Left lobe of liver (tissue), 2 donors: Measurements from ENCODE around the gene DBNL. TPM values are rescaled to one million over a fixed set of nuclear protein-coding genes. Genes with fewer than 3 reads are reported as not detected.
A peak's percentile ranks its signal among the peaks of the same experiment; 100 is the strongest.

Experiments used
- ATAC-seq: fragments of 200-7000 bp; cut with Tn5 transposase; one replicate; pipeline ENCODE4 v1.9.1; 2020; ENCODE audit warnings: mild to moderate bottlenecking, moderate library complexity
- DNase-seq: peaks from one replicate; pipeline ENCODE4 v3.0.0-alpha.2; 2020; ENCODE audit warnings: low spot score
- total RNA-seq: library from RNA; stranded (reverse); gene quantifications from one replicate; pipeline ENCODE4 v1.2.1, GENCODE V29; 2021
- donor health status: DM: no; HTN: no; CAD: no; lungs with moderate emphysema.
- donor health status: DM: no; HTN: yes; CAD: no.

Gene DBNL
- total RNA-seq, 1 donor from 2014 or later, result 38.9 TPM

DNA sequence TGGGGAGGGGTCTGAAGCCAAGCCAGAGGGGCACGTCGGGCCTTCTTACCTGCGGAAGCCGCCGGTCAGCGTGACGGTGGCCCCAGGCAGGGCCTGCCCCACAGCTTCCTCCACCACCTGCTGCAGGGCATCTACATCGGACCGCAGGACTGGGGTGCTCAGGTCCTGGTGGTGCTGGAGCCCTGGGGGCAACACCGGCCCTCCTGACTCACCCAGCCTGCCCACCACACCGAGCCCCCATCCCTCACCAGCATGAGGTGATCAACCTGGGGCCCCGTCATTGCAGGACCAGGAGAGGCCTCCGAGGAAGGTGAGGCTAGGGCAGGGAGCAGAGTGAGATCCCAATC lies 29.8 kb downstream of the DBNL start:
- peak; percentile 46 for DNase-seq

GRCh38 chr7:44075296-44076075 lies 31.0 kb downstream of the DBNL start:
- DNase-seq (peak; percentile 48), ATAC-seq (no peak)

More for the DNA sequence above, 29.8 kb downstream of the DBNL start:
- ATAC-seq, result no peak

GRCh38 chr7:44076101-44076895 lies 31.8 kb downstream of the DBNL start:
- DNase-seq (peak; percentile 94), ATAC-seq (peak; percentile 78)

- no peak for DNase-seq
- no peak for ATAC-seq
Measured at GRCh38 chr7:44077061-44077460, 32.6 kb downstream of the DBNL start.

DNA sequence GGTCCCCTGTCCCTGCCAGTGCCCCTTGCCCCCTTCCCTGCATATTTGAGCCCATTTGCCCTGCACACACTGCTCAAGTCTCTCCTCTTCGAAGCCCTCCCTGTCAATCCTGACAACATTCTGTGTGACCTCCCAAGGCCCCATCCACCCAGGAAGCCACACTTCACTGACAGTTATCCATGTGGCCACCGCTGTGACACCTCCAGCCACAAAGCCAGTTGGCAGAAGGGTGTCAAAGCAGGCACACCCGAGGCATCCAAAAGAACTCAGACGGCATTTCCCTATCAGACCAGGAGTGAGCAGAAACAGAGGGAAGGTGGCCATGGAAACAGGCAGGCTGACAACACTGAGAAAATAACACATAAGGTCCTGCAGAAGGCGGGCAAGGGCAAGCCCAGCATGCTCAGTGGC lies 33.2 kb downstream of the DBNL start:
- ATAC-seq (no peak), DNase-seq (no peak)

- DNase-seq, result no peak
Measured at GRCh38 chr7:44078521-44078920, 34.0 kb downstream of the DBNL start.

GRCh38 chr7:44079331-44080021 lies 35.0 kb downstream of the DBNL start:
- no peak for ATAC-seq
- DNase-seq, result no peak

More at GRCh38 chr7:44078521-44078920, 34.0 kb downstream of the DBNL start:
- ATAC-seq, result no peak

GRCh38 chr7:44080118-44080517 lies 35.6 kb downstream of the DBNL start:
- no peak for ATAC-seq

GRCh38 chr7:44080686-44081265 lies 36.3 kb downstream of the DBNL start:
- ATAC-seq (no peak), DNase-seq (no peak)

More at GRCh38 chr7:44080118-44080517, 35.6 kb downstream of the DBNL start:
- no peak for DNase-seq

- ATAC-seq (no peak), DNase-seq (no peak)
Measured at GRCh38 chr7:44081266-44081748, 36.8 kb downstream of the DBNL start.

DNA sequence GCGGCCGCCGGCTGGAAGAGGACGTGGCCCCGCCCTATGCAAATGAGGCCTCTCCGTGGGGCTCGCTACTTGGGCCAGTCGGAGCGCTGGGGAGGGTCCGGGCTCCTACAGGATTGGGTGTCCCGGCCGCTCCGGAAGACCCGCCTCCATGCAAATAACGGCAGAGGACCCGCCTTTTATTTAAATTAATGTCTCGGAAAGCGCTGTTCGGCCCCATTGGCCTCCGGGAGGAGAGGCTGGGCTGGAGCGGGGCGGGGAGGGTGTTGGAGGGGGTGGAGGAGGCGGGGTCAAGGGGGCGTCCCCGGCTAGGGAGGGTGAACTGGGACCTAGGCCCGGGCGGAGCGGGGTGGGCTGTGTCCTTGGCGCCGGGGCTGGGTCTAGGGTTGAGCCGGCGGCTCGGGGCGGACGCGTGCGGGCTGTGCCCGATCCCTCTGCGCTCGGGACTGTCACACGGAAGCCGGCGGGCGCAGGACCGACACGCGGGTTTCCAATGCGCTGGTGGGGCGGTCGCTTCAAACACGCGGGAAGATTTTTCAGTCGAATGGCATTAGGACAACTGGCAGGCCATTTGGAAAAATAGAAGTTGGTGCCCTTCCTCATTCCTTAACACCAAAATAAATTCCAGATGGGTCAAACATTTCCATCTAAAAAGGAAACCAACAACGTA lies 38.2 kb downstream of the DBNL start:
- peak; percentile 99 for DNase-seq
- peak; percentile 92 for ATAC-seq

DNA sequence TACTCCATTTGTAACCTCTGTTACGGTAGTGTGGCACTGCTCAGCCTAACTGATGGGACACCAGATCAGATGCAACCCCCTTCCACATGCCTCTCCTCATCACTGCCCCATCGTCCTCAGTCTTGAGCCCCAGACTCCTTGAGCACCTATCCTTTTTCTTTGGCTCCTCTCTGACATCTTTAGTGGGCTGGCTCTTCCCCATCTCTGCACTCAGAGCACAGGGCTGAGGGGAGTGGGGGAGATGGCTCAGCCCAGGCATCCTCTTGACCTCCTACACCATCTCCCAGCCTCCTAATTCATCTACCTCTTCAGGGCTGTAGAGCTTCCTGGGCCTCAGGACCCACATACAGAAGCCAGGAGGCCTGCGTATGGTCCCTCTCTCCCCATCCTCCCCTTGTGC lies 39.3 kb downstream of the DBNL start:
- no peak for DNase-seq
- ATAC-seq, result no peak

DNA sequence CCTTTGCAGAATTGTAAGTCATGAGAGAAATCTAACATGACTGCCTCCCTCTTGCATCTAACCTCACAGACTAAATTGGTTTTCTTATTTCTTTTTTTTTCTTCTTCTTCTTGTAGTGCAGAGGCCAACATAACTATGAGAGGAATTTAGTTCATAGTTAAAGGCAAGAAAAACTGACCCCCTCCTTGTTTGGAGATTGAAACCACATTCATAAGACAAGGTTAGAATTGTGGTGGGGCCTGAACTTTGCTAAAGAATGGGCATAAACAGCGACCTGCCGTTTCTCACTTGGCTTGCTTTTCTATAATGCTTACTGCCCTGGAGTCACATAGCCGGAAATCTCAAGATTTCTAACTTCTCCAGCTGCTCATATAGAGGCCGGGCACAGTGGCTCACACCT lies 40.2 kb downstream of the DBNL start:
- no peak for DNase-seq

GRCh38 chr7:44085546-44085945 lies 41.0 kb downstream of the DBNL start:
- ATAC-seq (no peak), DNase-seq (no peak)

More for the DNA sequence above, 40.2 kb downstream of the DBNL start:
- ATAC-seq, result no peak

- DNase-seq (no peak), ATAC-seq (no peak)
Measured at GRCh38 chr7:44086627-44087026, 42.1 kb downstream of the DBNL start.

DNA sequence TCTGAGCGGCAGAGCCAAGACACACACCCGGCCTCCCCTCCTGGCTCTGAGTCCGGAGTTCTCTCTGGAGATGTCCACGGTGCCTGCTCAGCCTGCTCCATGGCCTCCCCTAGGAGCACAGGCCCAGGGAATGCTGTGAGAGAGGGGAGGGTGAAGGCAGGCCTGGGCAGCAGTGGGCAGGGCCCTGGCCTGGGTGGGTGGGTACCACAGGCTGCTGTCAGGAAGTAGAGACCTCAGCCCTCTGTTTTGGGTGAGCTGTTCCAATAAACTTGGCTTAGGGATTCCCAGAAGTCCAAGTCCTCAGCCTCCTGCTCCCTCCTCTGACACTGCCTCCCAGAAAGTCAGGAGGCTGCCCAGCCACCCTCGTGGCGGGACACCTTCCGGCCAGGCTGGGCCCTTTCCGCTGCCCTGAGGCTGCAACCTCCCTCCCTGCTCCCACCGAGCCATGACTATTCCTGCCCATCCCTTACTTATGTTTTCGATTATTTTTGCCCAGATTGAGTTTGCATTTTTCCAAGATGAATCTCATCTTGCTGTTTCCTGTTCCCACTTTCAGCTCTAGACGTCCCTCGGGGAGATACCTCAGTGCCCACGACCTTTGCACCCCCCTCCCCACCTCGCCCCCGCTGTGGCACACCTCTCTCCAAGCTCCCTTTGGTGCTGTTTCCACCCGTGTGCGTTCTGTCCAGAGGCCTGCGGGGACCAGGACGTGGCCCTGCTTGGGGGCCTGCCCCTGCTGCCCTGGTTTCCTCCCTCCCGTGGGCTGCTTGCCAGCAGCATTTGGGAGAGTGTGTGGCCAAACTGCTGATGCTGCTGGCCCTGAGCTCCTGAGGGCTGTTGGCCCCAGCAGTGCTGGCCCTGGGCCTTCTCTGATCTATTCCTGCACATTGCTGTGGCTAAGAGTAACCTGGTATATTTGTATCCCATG lies 43.7 kb downstream of the DBNL start:
- DNase-seq (peak; percentile 87), ATAC-seq (peak; percentile 84)

DNA sequence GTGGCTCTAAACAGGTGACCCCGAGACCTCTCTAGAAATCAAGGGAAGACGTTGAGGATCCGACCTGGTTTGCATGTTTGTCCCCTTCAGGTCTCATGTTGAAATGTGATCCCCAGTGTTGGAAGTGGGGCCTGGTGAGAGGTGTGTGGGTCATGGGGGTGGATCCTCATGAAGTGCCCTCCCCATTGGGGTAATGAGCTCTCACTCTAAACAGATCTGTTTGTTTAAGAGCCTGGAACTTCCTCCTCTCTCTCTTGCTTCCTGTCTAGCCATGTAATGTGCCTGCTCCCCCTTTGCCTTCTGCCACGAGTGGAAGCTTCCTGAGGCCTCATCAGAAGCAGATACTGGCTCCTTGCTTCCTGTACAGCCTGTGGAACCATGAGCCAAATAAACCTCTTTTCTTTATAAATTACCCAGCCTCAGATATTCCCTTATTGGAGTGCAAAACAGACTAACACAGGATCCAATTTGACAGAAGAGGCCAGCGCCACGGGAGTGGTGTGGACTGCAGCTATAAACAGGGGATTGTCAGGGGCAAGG lies 48.7 kb downstream of the DBNL start:
- DNase-seq (no peak), ATAC-seq (no peak)

- no peak for DNase-seq
- no peak for ATAC-seq
Measured at GRCh38 chr7:44094365-44094764, 49.9 kb downstream of the DBNL start.
